Measurements from ENCODE around the gene APOE. TPM values are rescaled to one million over a fixed set of nuclear protein-coding genes. Genes with fewer than 3 reads are reported as not detected.

Gene APOE
- total and polyA plus RNA-seq, 9 of the 15 experiments (the other 6 are each of a cell fraction or from before 2014, with no cell fraction given) = 0.14 to 180 (median 58.1) TPM; not detected in 1

GRCh38 chr19:44955505-44956439 is 50.2 kb downstream of the APOE start:
- peaks cover 16 to 31% of the 10 kb centered on the region in 2 experiments; a peak in 4 of 5 replicates for H3K4me1 ChIP-seq (replicated peaks in 1 of 2; ENCODE audit: control insufficient read depth in 2 of 2, insufficient read depth in 2 of 2, low read length in 2 of 2)
- H3K36me3 ChIP-seq (ENCODE audit: control insufficient read depth, insufficient read depth, low read length) = peaks cover 29% of the 10 kb centered on the region; the same call in 2 of the 3 replicates
- H3K4me2 ChIP-seq (ENCODE audit: insufficient read depth, low read length) = peak overlapping the region; percentile 100
- POLR2A ChIA-PET = interaction anchor here (0.6 to 1.7 kb wide), 5 partner anchors 10 to 210 kb away, joined by 3 to 5 read pairs (median 3); no protein-coding TSS in a partner anchor
- ATAC-seq (peak; percentile 59), FAIRE-seq (peak; percentile 65), DNase-seq (ENCODE audit: extremely low read depth in 1 of 4, low spot score in 3 of 4) (peak in 2 of 4 experiments; percentile 18 to 58)
- no peaks in the 10 kb centered on the region for H3K9me3 ChIP-seq (replicated peaks; ENCODE audit: control insufficient read depth, insufficient read depth, low read depth, low read length)
- H3K9me1 ChIP-seq (ENCODE audit: control insufficient read depth, insufficient read depth, low read length) = peaks cover 9% of the 10 kb centered on the region
- peaks cover 19% of the 10 kb centered on the region for H4K20me1 ChIP-seq (replicated peaks; ENCODE audit: control insufficient read depth, insufficient read depth, low read length)
- H2AFZ ChIP-seq (ENCODE audit: low read depth, low read length) = peak overlapping the region; percentile 75
- TSS peak; percentile 51 for BruUV-seq (replicated peaks)
- WGBS (ENCODE audit: insufficient coverage, low coverage, missing lambda C conversion rate) = under 1% methylated on average over 39 of the region's 40 CpGs
- H3K27ac ChIP-seq (ENCODE audit: extremely low read depth, low read depth, low read length) = peak overlapping the region; percentile 82
- peak overlapping the region; percentile 100 for H3K4me3 ChIP-seq
- in situ Hi-C loops (cut with MboI) (no loop called here), intact Hi-C loops (cut with micrococcal nuclease) (no loop called here)
- CTCF ChIA-PET (ENCODE audit: low intra/inter-chr PET ratio) = interaction anchor here (1.1 kb wide), 1 partner anchor 52 kb away, joined by 3 read pairs; no protein-coding TSS in a partner anchor
- H3K27me3 ChIP-seq (ENCODE audit: control insufficient read depth in 2 of 2, insufficient read depth in 2 of 2, low read length in 2 of 2) = no peaks in the 10 kb centered on the region
- peak overlapping the region; percentile 89 to 100 for H3K9ac ChIP-seq (ENCODE audit: insufficient read depth in 1 of 2, low read depth in 2 of 2, low read length in 2 of 2)
- H3K79me2 ChIP-seq (ENCODE audit: control insufficient read depth, insufficient read depth, low read length) = peaks cover 65% of the 10 kb centered on the region
- TF ChIP-seq ZNF584 (CRISPR knock-in tag; IDR thresholded peaks at IDR 0.05; ENCODE audit: low read depth) (no peak), SAFB (IDR thresholded peaks at IDR 0.05; ENCODE audit: borderline replicate concordance, low read depth, low read length) (no peak), TCF3 (CRISPR knock-in tag; IDR thresholded peaks at IDR 0.05) (no peak), TEAD4 (IDR thresholded peaks at IDR 0.05; ENCODE audit: low read length) (no peak), TEAD4 (CRISPR knock-in tag; IDR thresholded peaks at IDR 0.05; ENCODE audit: borderline replicate concordance) (no peak), DMBX1 (CRISPR knock-in tag; IDR thresholded peaks at IDR 0.05; ENCODE audit: borderline replicate concordance) (no peak), SIRT6 (IDR thresholded peaks at IDR 0.05; ENCODE audit: low read depth, low read length) (no peak), RBBP5 (IDR thresholded peaks at IDR 0.05; ENCODE audit: borderline replicate concordance, insufficient read depth, low read length, poor library complexity, severe bottlenecking) (peak; percentile 42), CBX2 (IDR thresholded peaks at IDR 0.05; ENCODE audit: insufficient read depth, low read length, poor library complexity, severe bottlenecking) (no peak), POLR2AphosphoS5 (IDR thresholded peaks at IDR 0.05; ENCODE audit: control insufficient read depth, insufficient read depth, low read depth, low read length) (no peak), TSHZ1 (CRISPR knock-in tag; IDR thresholded peaks at IDR 0.05) (no peak), ATF2 (CRISPR knock-in tag; IDR thresholded peaks at IDR 0.05) (no peak), POLR3G (IDR thresholded peaks at IDR 0.05; ENCODE audit: extremely low read depth, insufficient read length, insufficient replicate concordance) (no peak), MXI1 (IDR thresholded peaks at IDR 0.05; ENCODE audit: low read depth, low read length) (peak; percentile 2; the same call in 1 of the 2 replicates), POLR2B (IDR thresholded peaks at IDR 0.05; ENCODE audit: low read depth, partially characterized antibody) (no peak)
